Measurements from ENCODE around the gene XPO6.

XPO6 gene

GRCh38 chr16:28061352-28062101 is 150.2 kb downstream of the XPO6 start:
- DNase-seq = no peak

GRCh38 chr16:28059841-28060575 is 151.8 kb downstream of the XPO6 start:
- DNase-seq = no peak

- DNase-seq = no peak
These were observed 152.8 kb downstream of the XPO6 start for GRCh38 chr16:28058839-28059589.

- no peak for DNase-seq
These were observed 153.8 kb downstream of the XPO6 start for GRCh38 chr16:28057949-28058348.

GRCh38 chr16:28053461-28053860 is 158.3 kb downstream of the XPO6 start:
- DNase-seq = no peak

GRCh38 chr16:28052274-28053128 is 159.3 kb downstream of the XPO6 start:
- no peak for DNase-seq

- no peak for DNase-seq
These were observed 160.3 kb downstream of the XPO6 start for GRCh38 chr16:28051486-28051885.

All from NCI-H1436 (cell line).